SU-DHL-6 (cell line): Measurements from ENCODE around the gene KHDC4.

ENCODE experiments used
- H2AFZ ChIP-seq: fragments of 200-600 bp; sonication (generic); 2 replicates; pipeline ENCODE4 v1.6.1; 2014; ENCODE audit warnings: low read depth, mild to moderate bottlenecking, moderate library complexity, mixed read lengths, antibody characterized with exemption, low read length; ENCODE audit not compliant: severe bottlenecking
- H3F3A ChIP-seq: fragments of 200-600 bp; shearing (Covaris generic); 2 replicates; pipeline ENCODE4 v1.6.0; 2016; ENCODE audit warnings: antibody characterized with exemption, mild to moderate bottlenecking; ENCODE audit not compliant: insufficient read depth
- H3K27ac ChIP-seq: fragments of 200-600 bp; sonication (generic); 2 replicates; pipeline ENCODE4 v1.5.1; 2016; ENCODE audit warnings: low read depth, mild to moderate bottlenecking, low read length, moderate library complexity, mixed read lengths
- H3K27me3 ChIP-seq: fragments of 200-600 bp; sonication (generic), shearing (Covaris generic); 2 replicates; pipeline ENCODE4 v1.6.0; 2014; ENCODE audit warnings: mild to moderate bottlenecking, low read length
- H3K36me3 ChIP-seq: fragments of 200-600 bp; sonication (generic); 2 replicates; pipeline ENCODE4 v1.6.1; 2014; ENCODE audit warnings: mild to moderate bottlenecking, low read length, mixed read lengths
- H3K4me2 ChIP-seq: fragments of 300-600, 200-600 bp; shearing (Covaris generic), sonication (generic); 2 replicates; pipeline ENCODE4 v1.6.0; 2014; ENCODE audit warnings: low read length, low read depth, mild to moderate bottlenecking; ENCODE audit not compliant: poor library complexity, severe bottlenecking
- H3K4me3 ChIP-seq: fragments of 200-600 bp; sonication (generic); 2 replicates; pipeline ENCODE4 v1.5.1; 2014; ENCODE audit warnings: antibody characterized with exemption, low read length, mild to moderate bottlenecking, mixed read lengths; ENCODE audit not compliant: insufficient read depth, poor library complexity, severe bottlenecking
- H3K79me2 ChIP-seq: fragments of 200-600 bp; sonication (generic); 2 replicates; pipeline ENCODE4 v1.6.1; 2014; ENCODE audit warnings: mild to moderate bottlenecking, low read length, moderate library complexity; ENCODE audit not compliant: insufficient read depth
- H3K9ac ChIP-seq: fragments of 200-600 bp; sonication (generic); 2 replicates; pipeline ENCODE4 v1.7.0; 2014; ENCODE audit warnings: mild to moderate bottlenecking, low read length
- H3K9me2 ChIP-seq: fragments of 200-600 bp; sonication (generic); replicated peaks from 2 replicates; pipeline ENCODE4 v1.6.1; 2014; ENCODE audit warnings: low read length; ENCODE audit not compliant: insufficient read depth
- H3K9me3 ChIP-seq: fragments of 200-600 bp; sonication (generic); 2 replicates; pipeline ENCODE4 v1.6.1; 2014; ENCODE audit warnings: low read length, mixed read lengths; ENCODE audit not compliant: insufficient read depth
- H4K20me1 ChIP-seq: fragments of 200-600 bp; sonication (generic); 2 replicates; pipeline ENCODE4 v1.6.1; 2014; ENCODE audit warnings: low read depth, mild to moderate bottlenecking, antibody characterized with exemption, low read length, moderate library complexity, mixed read lengths
- EZH2phosphoT487 ChIP-seq: fragments of 200-600 bp; sonication (generic), shearing (Covaris generic); conservative IDR thresholded peaks from 2 replicates; pipeline ENCODE4 v1.6.1; 2018; ENCODE audit warnings: mild to moderate bottlenecking, antibody characterized with exemption, low read length, moderate library complexity, mixed read lengths
- TF ChIP-seq, protein P1 (sequence below): fragments of 200-600 bp; sonication (generic); IDR thresholded peaks from one replicate; pipeline ENCODE4 v1.5.1; 2017; ENCODE audit warnings: antibody characterized with exemption, mild to moderate bottlenecking, low read length, moderate library complexity; ENCODE audit not compliant: insufficient read depth, poor library complexity, severe bottlenecking

Gene KHDC4

DNA sequence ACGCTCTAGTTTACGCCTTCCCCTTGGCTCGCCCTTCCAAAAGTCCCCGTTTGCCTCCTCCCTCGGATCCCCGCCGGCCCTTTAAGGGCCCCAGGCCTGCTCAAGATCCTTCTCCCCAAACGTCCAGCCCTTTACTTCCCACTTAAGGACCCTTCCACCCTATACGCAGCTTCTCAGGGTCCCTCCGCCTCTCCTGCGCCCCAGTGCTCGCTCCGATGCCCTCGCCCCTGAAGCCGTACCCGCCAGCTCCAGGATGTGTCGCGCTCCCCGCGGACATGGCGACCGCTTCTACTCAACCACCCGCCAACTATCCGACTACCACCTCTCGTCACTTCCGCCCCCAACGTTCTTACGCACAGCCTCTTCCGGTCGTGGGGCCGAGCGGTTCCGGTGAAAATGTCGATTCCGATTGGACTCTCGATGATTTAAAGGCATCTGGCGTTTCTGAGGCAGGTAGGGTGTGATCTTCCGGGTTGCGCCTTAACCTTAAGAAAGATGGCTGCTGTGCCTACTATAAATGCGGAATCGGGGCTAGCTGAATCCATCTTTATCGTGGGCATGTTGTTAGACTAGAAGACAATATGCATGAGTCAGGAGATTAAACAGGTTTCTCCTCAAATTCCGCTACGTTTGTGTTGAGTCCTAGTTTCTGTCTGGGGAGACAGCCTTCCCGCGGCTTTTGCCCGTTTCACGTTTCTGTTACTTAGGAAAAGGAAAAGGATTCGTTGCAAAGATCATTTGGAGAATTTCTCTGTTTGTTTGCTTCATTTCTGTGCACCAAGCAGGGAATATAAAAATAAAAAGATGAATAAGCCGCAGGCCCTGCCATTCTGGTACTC is at the start of gene KHDC4:
KHDC4 (minus strand) TSS at position 317 of the 839 bp plus-strand sequence; CDS start at position 277, 40 bp downstream.
- Histone ChIP-seq H3K27ac (peak within 1 kb of the TSS; percentile 83), H3F3A (peaks cover 35% of the 10 kb centered on the region), H2AFZ (peak within 1 kb of the TSS; percentile 91), H3K9me3 (no peaks in the 10 kb centered on the region), H3K36me3 (peaks cover 28% of the 10 kb centered on the region), H3K9me2 (no peaks in the 10 kb centered on the region), H3K4me3 (peak within 1 kb of the TSS; percentile 93), H4K20me1 (peaks cover 29% of the 10 kb centered on the region), H3K79me2 (peaks cover 47% of the 10 kb centered on the region), H3K4me2 (peak within 1 kb of the TSS; percentile 99), H3K27me3 (no peaks in the 10 kb centered on the region), H3K9ac (peak within 1 kb of the TSS; percentile 94)
- TF ChIP-seq, protein P1, sequence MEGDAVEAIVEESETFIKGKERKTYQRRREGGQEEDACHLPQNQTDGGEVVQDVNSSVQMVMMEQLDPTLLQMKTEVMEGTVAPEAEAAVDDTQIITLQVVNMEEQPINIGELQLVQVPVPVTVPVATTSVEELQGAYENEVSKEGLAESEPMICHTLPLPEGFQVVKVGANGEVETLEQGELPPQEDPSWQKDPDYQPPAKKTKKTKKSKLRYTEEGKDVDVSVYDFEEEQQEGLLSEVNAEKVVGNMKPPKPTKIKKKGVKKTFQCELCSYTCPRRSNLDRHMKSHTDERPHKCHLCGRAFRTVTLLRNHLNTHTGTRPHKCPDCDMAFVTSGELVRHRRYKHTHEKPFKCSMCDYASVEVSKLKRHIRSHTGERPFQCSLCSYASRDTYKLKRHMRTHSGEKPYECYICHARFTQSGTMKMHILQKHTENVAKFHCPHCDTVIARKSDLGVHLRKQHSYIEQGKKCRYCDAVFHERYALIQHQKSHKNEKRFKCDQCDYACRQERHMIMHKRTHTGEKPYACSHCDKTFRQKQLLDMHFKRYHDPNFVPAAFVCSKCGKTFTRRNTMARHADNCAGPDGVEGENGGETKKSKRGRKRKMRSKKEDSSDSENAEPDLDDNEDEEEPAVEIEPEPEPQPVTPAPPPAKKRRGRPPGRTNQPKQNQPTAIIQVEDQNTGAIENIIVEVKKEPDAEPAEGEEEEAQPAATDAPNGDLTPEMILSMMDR, result no peak
- TF ChIP-seq EZH2phosphoT487, result no peak

DNA sequence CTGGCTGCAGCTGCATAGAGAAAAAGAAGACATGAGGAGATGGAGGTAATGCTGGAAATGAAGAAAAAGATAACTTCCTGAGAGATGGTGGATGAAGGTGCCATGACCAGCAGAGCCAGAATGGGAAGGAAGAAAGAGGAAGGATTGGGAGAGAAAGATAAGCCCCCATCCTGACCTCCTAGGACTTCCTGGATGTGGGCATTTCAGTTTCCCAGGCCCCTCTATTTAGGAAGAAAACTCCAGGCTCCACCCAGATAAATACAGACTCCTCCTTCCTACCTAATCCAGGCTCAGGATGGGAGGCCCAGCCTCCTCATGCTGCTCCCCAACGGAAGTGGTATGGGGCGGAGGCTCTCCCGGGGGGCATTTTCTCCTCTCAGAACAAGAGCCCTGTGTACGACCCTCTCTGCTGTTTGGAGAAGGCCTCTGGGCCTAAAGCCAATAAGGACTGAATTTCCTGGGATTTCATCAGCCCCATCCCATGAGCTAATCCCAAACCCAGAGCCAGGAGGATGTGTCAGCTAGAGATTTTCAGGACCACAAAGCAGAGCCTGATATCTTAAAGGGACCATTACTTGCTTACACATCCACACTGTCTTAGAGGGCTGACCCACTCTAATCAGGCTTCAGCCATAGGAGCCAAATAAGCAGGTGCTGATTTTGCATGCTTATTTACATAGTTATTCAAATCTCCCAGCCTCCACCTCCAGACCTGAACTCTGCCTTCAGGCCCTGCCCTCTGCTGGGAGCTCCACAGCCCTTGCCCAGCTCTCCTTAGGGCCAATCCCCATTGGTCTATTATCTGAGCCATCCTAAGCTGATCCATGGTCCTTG is 49.2 kb upstream of the KHDC4 start:
- H2AFZ ChIP-seq, result no peak overlapping the region
- peaks cover 7% of the 10 kb centered on the region for H3K79me2 ChIP-seq
- TF ChIP-seq EZH2phosphoT487, result no peak
- TF ChIP-seq, protein P1, result peak; percentile 23
- peak overlapping the region; percentile 28; the same call in 1 of the 2 replicates for H3K9ac ChIP-seq
- H3K27ac ChIP-seq, result peak overlapping the region; percentile 36; the same call in 1 of the 2 replicates
- H3K4me3 ChIP-seq, result no peak overlapping the region
- H3K9me2 ChIP-seq, result no peaks in the 10 kb centered on the region
- H4K20me1 ChIP-seq, result no peaks in the 10 kb centered on the region
- no peaks in the 10 kb centered on the region for H3K27me3 ChIP-seq
- peaks cover 29% of the 10 kb centered on the region for H3F3A ChIP-seq
- no peaks in the 10 kb centered on the region for H3K9me3 ChIP-seq
- H3K36me3 ChIP-seq, result no peaks in the 10 kb centered on the region
- peak overlapping the region; percentile 40 for H3K4me2 ChIP-seq

DNA sequence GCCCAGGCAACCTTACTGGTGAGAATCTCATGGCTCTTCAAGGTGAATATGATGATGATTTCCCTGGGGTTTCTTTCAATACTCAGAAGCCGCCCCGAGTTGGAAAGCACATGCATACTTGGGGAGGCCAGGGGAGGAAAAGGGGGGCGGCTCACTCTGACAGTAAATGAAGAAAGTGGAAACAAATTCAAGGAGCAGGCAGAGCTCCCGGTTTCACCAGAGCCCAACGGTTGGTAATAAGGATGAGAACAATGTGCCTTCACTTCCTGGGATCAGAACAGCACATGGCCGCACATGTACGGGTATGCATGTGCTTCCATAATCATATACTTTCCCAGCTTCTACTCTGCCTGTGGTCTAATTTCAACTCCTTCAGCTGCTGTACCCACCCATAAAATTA is 47.9 kb upstream of the KHDC4 start:
- Histone ChIP-seq H3K27ac (peak overlapping the region; percentile 97), H4K20me1 (no peaks in the 10 kb centered on the region), H3K4me3 (no peak overlapping the region), H2AFZ (no peak overlapping the region), H3F3A (peaks cover 32% of the 10 kb centered on the region), H3K9me3 (no peaks in the 10 kb centered on the region), H3K36me3 (no peaks in the 10 kb centered on the region), H3K9ac (peak overlapping the region; percentile 90), H3K9me2 (no peaks in the 10 kb centered on the region), H3K27me3 (no peaks in the 10 kb centered on the region), H3K4me2 (peak overlapping the region; percentile 95), H3K79me2 (peaks cover 20% of the 10 kb centered on the region)
- TF ChIP-seq EZH2phosphoT487, result no peak
- TF ChIP-seq, protein P1, result no peak
